ENCODE data around the gene DNMT1. TPM values are rescaled to one million over a fixed set of nuclear protein-coding genes. Genes with fewer than 3 reads are reported as not detected.
"Not testable (repeated sequence)": the region's sequence is repeated elsewhere in the genome, so short reads cannot be mapped to it uniquely, and the experiment has no call there.

DNMT1 gene
- total and polyA plus RNA-seq, 4 donors: 7.1 to 89.0 (median 46.2) TPM

- no peaks in the 10 kb centered on the region for H3K9me3 ChIP-seq (ENCODE audit: control insufficient read depth, low read length)
- no peaks in the 10 kb centered on the region for H3K4me1 ChIP-seq (ENCODE audit: control insufficient read depth in 1 of 2, insufficient read depth in 2 of 2, low read length in 2 of 2)
- intact Hi-C loops (cut with DNase I): no loop called here
- no peaks in the 10 kb centered on the region for H3K27me3 ChIP-seq (ENCODE audit: control insufficient read depth in 1 of 2, insufficient read depth in 2 of 2, low read length in 1 of 2)
- H3K4me3 ChIP-seq (ENCODE audit: low read length in 2 of 2): no peak overlapping the region
- peaks cover 0 to 2% of the 10 kb centered on the region in 2 donors for H3K36me3 ChIP-seq (ENCODE audit: control insufficient read depth in 1 of 2, insufficient read depth in 2 of 2, low read length in 1 of 2)
- DNase-seq (no peak), ATAC-seq (ENCODE audit: low FRiP score) (no peak)
- no peak overlapping the region for H3K27ac ChIP-seq (ENCODE audit: low read depth in 1 of 2, low read length in 2 of 2)
- 94 to 96% methylated on average over 1 of the region's 1 CpG for WGBS, 2 donors
These were observed 12.7 kb downstream of the DNMT1 start for GRCh38 chr19:10182076-10182475.

GRCh38 chr19:10180459-10180858, 14.3 kb downstream of the DNMT1 start:
- 88 to 89% methylated on average over 7 of the region's 7 CpGs for WGBS, 2 donors
- no peaks in the 10 kb centered on the region for H3K9me3 ChIP-seq (ENCODE audit: control insufficient read depth, low read length)
- no peak overlapping the region for H3K4me3 ChIP-seq (ENCODE audit: low read length in 2 of 2)
- ATAC-seq (ENCODE audit: low FRiP score) (no peak), DNase-seq (no peak)
- intact Hi-C loops (cut with DNase I): no loop called here
- H3K27me3 ChIP-seq (ENCODE audit: control insufficient read depth in 1 of 2, insufficient read depth in 2 of 2, low read length in 1 of 2): no peaks in the 10 kb centered on the region
- no peaks in the 10 kb centered on the region for H3K4me1 ChIP-seq (ENCODE audit: control insufficient read depth in 1 of 2, insufficient read depth in 2 of 2, low read length in 2 of 2)
- H3K36me3 ChIP-seq (ENCODE audit: control insufficient read depth in 1 of 2, insufficient read depth in 2 of 2, low read length in 1 of 2): peaks cover 2 to 3% of the 10 kb centered on the region in 2 donors
- no peak overlapping the region for H3K27ac ChIP-seq (ENCODE audit: low read depth in 1 of 2, low read length in 2 of 2)

- H3K4me1 ChIP-seq (ENCODE audit: control insufficient read depth in 1 of 2, insufficient read depth in 2 of 2, low read length in 2 of 2); H3K4me3 ChIP-seq (ENCODE audit: low read length in 2 of 2); H3K27ac ChIP-seq (ENCODE audit: low read depth in 1 of 2, low read length in 2 of 2); H3K9me3 ChIP-seq (ENCODE audit: control insufficient read depth, low read length); intact Hi-C loops (cut with DNase I); DNase-seq; ATAC-seq (ENCODE audit: low FRiP score); H3K36me3 ChIP-seq (ENCODE audit: control insufficient read depth in 1 of 2, insufficient read depth in 2 of 2, low read length in 1 of 2); H3K27me3 ChIP-seq (ENCODE audit: control insufficient read depth in 1 of 2, insufficient read depth in 2 of 2, low read length in 1 of 2): not testable (repeated sequence)
- 93 to 97% methylated on average over 6 of the region's 6 CpGs for WGBS, 2 donors
These were observed 14.7 kb downstream of the DNMT1 start for GRCh38 chr19:10180024-10180423.

- Histone ChIP-seq H3K27me3 (ENCODE audit: control insufficient read depth in 1 of 2, insufficient read depth in 2 of 2, low read length in 1 of 2) (no peaks in the 10 kb centered on the region), H3K36me3 (ENCODE audit: control insufficient read depth in 1 of 2, insufficient read depth in 2 of 2, low read length in 1 of 2) (peaks cover 2 to 7% of the 10 kb centered on the region in 2 donors), H3K27ac (ENCODE audit: low read depth in 1 of 2, low read length in 2 of 2) (no peak overlapping the region), H3K4me3 (ENCODE audit: low read length in 2 of 2) (no peak overlapping the region), H3K9me3 (ENCODE audit: control insufficient read depth, low read length) (no peaks in the 10 kb centered on the region), H3K4me1 (ENCODE audit: control insufficient read depth in 1 of 2, insufficient read depth in 2 of 2, low read length in 2 of 2) (no peaks in the 10 kb centered on the region)
- intact Hi-C loops (cut with DNase I): no loop called here
- no peak for ATAC-seq (ENCODE audit: low FRiP score)
- no peak for DNase-seq
- WGBS, 2 donors: 87 to 88% methylated on average over 9 of the region's 9 CpGs
These were observed 21.2 kb downstream of the DNMT1 start for GRCh38 chr19:10173527-10173926.

- peaks cover 5% of the 10 kb centered on the region in 2 donors for H3K36me3 ChIP-seq (ENCODE audit: control insufficient read depth in 1 of 2, insufficient read depth in 2 of 2, low read length in 1 of 2)
- intact Hi-C loops (cut with DNase I): no loop called here
- ATAC-seq (ENCODE audit: low FRiP score): no peak
These were observed 26.3 kb downstream of the DNMT1 start for GRCh38 chr19:10168386-10168948.

GRCh38 chr19:10167459-10167858, 27.3 kb downstream of the DNMT1 start:
- intact Hi-C loops (cut with DNase I): no loop called here
- no peak for DNase-seq
- 94% methylated on average over 6 of the region's 6 CpGs for WGBS, 2 donors
- no peak for ATAC-seq (ENCODE audit: low FRiP score)
- H3K9me3 ChIP-seq (ENCODE audit: control insufficient read depth, low read length): no peaks in the 10 kb centered on the region
- H3K4me1 ChIP-seq (ENCODE audit: control insufficient read depth in 1 of 2, insufficient read depth in 2 of 2, low read length in 2 of 2): no peaks in the 10 kb centered on the region
- H3K4me3 ChIP-seq (ENCODE audit: low read length in 2 of 2): no peak overlapping the region
- no peaks in the 10 kb centered on the region for H3K27me3 ChIP-seq (ENCODE audit: control insufficient read depth in 1 of 2, insufficient read depth in 2 of 2, low read length in 1 of 2)
- H3K27ac ChIP-seq (ENCODE audit: low read depth in 1 of 2, low read length in 2 of 2): no peak overlapping the region
- peaks cover 0 to 5% of the 10 kb centered on the region in 2 donors for H3K36me3 ChIP-seq (ENCODE audit: control insufficient read depth in 1 of 2, insufficient read depth in 2 of 2, low read length in 1 of 2)

More at GRCh38 chr19:10168386-10168948, 26.3 kb downstream of the DNMT1 start:
- no peak for DNase-seq
- 82 to 89% methylated on average over 2 of the region's 2 CpGs for WGBS, 2 donors
- Histone ChIP-seq H3K4me1 (ENCODE audit: control insufficient read depth in 1 of 2, insufficient read depth in 2 of 2, low read length in 2 of 2) (no peaks in the 10 kb centered on the region), H3K27ac (ENCODE audit: low read depth in 1 of 2, low read length in 2 of 2) (no peak overlapping the region), H3K27me3 (ENCODE audit: control insufficient read depth in 1 of 2, insufficient read depth in 2 of 2, low read length in 1 of 2) (no peaks in the 10 kb centered on the region), H3K4me3 (ENCODE audit: low read length in 2 of 2) (no peak overlapping the region), H3K9me3 (ENCODE audit: control insufficient read depth, low read length) (no peaks in the 10 kb centered on the region)

- intact Hi-C loops (cut with DNase I); DNase-seq; H3K27me3 ChIP-seq (ENCODE audit: control insufficient read depth in 1 of 2, insufficient read depth in 2 of 2, low read length in 1 of 2); H3K4me3 ChIP-seq (ENCODE audit: low read length in 2 of 2); H3K9me3 ChIP-seq (ENCODE audit: control insufficient read depth, low read length); ATAC-seq (ENCODE audit: low FRiP score); H3K4me1 ChIP-seq (ENCODE audit: control insufficient read depth in 1 of 2, insufficient read depth in 2 of 2, low read length in 2 of 2); H3K36me3 ChIP-seq (ENCODE audit: control insufficient read depth in 1 of 2, insufficient read depth in 2 of 2, low read length in 1 of 2); H3K27ac ChIP-seq (ENCODE audit: low read depth in 1 of 2, low read length in 2 of 2): not testable (repeated sequence)
- 94 to 98% methylated on average over 10 of the region's 10 CpGs for WGBS, 2 donors
These were observed 28.3 kb downstream of the DNMT1 start for GRCh38 chr19:10166501-10166900.

- Histone ChIP-seq H3K36me3 (ENCODE audit: control insufficient read depth in 1 of 2, insufficient read depth in 2 of 2, low read length in 1 of 2) (peaks cover 0 to 5% of the 10 kb centered on the region in 2 donors), H3K27me3 (ENCODE audit: control insufficient read depth in 1 of 2, insufficient read depth in 2 of 2, low read length in 1 of 2) (no peaks in the 10 kb centered on the region), H3K27ac (ENCODE audit: low read depth in 1 of 2, low read length in 2 of 2) (no peak overlapping the region), H3K4me3 (ENCODE audit: low read length in 2 of 2) (no peak overlapping the region), H3K9me3 (ENCODE audit: control insufficient read depth, low read length) (no peaks in the 10 kb centered on the region), H3K4me1 (ENCODE audit: control insufficient read depth in 1 of 2, insufficient read depth in 2 of 2, low read length in 2 of 2) (no peaks in the 10 kb centered on the region)
- intact Hi-C loops (cut with DNase I): no loop called here
- no peak for DNase-seq
- 92 to 94% methylated on average over 5 of the region's 5 CpGs for WGBS, 2 donors
- ATAC-seq (ENCODE audit: low FRiP score): no peak
These were observed 28.7 kb downstream of the DNMT1 start for GRCh38 chr19:10166046-10166445.

GRCh38 chr19:10163536-10163935, 31.2 kb downstream of the DNMT1 start:
- Histone ChIP-seq H3K27me3 (ENCODE audit: control insufficient read depth in 1 of 2, insufficient read depth in 2 of 2, low read length in 1 of 2) (no peaks in the 10 kb centered on the region), H3K36me3 (ENCODE audit: control insufficient read depth in 1 of 2, insufficient read depth in 2 of 2, low read length in 1 of 2) (peaks cover 0 to 5% of the 10 kb centered on the region in 2 donors), H3K4me3 (ENCODE audit: low read length in 2 of 2) (no peak overlapping the region), H3K27ac (ENCODE audit: low read depth in 1 of 2, low read length in 2 of 2) (no peak overlapping the region), H3K9me3 (ENCODE audit: control insufficient read depth, low read length) (no peaks in the 10 kb centered on the region), H3K4me1 (ENCODE audit: control insufficient read depth in 1 of 2, insufficient read depth in 2 of 2, low read length in 2 of 2) (no peaks in the 10 kb centered on the region)
- WGBS, 2 donors: 87 to 91% methylated on average over 3 of the region's 3 CpGs
- intact Hi-C loops (cut with DNase I): no loop called here
- DNase-seq (no peak), ATAC-seq (ENCODE audit: low FRiP score) (no peak)

All from aorta (tissue), 5 donors.